Fibroblast of the aortic adventitia (primary cell): Measurements from ENCODE around the gene CDAN1. TPM values are rescaled to one million over a fixed set of nuclear protein-coding genes. Genes with fewer than 3 reads are reported as not detected.

ENCODE experiments used
- DNase-seq: peaks from one replicate; pipeline ENCODE4 v3.0.0-alpha.2; 2010; ENCODE audit warnings: low read depth
- H3K4me3 ChIP-seq: 2 replicates; pipeline ENCODE4 v1.5.1; 2011; ENCODE audit warnings: low read depth, mild to moderate bottlenecking, control low read depth, low read length, moderate library complexity
- total RNA-seq: library from RNA; depleted of rRNA; stranded (reverse); fragments of >200 nt; gene quantifications from 2 replicates; pipeline ENCODE4 v1.2.3, GENCODE V29; 2012; ENCODE audit warnings: low replicate concordance
- TF ChIP-seq, protein P1 (sequence below): IDR thresholded peaks from 2 replicates; pipeline ENCODE4 v1.5.1; 2011; ENCODE audit warnings: mild to moderate bottlenecking, low read length, control low read depth, inconsistent platforms; ENCODE audit not compliant: insufficient read depth

The CDAN1 gene
- total RNA-seq, 1 donor: 8.7 TPM

- no peak for DNase-seq
- TF ChIP-seq, protein P1, sequence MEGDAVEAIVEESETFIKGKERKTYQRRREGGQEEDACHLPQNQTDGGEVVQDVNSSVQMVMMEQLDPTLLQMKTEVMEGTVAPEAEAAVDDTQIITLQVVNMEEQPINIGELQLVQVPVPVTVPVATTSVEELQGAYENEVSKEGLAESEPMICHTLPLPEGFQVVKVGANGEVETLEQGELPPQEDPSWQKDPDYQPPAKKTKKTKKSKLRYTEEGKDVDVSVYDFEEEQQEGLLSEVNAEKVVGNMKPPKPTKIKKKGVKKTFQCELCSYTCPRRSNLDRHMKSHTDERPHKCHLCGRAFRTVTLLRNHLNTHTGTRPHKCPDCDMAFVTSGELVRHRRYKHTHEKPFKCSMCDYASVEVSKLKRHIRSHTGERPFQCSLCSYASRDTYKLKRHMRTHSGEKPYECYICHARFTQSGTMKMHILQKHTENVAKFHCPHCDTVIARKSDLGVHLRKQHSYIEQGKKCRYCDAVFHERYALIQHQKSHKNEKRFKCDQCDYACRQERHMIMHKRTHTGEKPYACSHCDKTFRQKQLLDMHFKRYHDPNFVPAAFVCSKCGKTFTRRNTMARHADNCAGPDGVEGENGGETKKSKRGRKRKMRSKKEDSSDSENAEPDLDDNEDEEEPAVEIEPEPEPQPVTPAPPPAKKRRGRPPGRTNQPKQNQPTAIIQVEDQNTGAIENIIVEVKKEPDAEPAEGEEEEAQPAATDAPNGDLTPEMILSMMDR: no peak
- H3K4me3 ChIP-seq: no peak overlapping the region
Measured at GRCh38 chr15:42712584-42712983, 24.3 kb downstream of the CDAN1 start.

DNA sequence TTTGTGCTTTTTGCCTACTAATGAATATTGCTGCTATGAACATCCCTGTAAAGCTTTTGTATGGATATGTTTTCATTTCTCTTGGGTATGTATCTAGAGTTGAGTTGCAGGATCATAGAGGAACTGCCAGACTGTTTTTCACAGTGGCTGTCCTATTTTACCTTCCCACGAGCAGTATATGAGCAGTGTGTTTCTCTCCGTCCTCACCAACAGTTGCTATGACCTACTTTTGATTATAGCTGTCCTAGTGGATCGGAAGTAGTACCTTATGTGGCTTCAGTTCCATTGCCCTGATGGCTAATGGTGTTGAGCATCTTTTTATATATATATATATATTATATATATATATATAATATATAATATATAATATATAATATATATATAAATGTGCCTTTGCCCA lies 25.2 kb downstream of the CDAN1 start:
- no peak overlapping the region for H3K4me3 ChIP-seq
- DNase-seq: no peak
- TF ChIP-seq, protein P1: no peak

DNA sequence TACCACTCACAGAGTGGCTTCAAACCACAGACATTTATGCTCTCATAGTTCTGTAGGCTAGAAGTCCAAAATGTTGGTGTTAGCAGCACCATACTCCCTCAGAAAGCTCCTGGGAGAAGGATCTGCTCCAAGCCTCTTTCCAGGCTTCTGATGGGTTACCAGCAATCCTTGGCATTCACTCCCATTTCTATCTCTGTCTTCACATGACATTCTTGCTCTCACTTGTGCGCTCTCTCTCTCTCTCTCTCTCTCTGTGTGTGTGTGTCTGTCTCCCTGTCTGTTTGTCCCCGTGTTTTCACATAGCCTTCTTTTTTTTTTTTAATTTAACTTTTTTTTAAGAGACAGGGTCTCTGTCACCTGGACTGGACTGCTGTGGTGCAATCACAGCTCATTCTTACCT lies 26.3 kb downstream of the CDAN1 start:
- H3K4me3 ChIP-seq: no peak overlapping the region
- TF ChIP-seq, protein P1: no peak
- no peak for DNase-seq

DNA sequence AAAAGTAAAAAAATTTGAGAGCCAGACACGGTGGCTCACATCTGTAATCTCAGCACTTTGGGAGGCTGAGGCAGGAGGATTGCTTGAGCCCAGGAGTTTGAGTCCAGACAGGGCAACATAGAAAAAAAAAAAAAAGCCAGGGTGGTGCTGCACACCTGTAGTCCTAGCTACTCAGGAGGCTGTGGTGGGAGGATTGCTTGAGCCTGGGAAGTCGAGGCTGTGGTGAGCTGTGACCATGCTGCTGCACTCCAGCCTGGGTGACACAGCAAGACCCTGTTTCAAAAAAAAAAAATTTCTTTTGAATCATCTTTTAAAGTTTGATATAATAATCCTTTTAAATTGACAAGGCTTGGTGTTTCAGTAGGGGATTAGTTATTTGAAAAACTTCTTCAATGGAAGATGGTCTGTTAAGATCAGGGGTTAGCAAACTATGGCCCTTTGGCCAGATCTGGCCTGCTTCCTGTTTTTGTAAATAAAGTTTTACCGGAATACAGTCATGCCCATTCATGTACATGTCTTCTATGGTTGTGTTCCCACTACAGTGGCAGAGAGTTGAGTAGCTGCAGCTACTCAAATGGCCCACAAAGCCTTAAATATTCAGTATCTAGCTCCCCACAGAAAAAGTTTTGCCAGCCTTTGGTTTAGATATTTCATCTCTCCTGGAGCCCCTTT lies 28.9 kb downstream of the CDAN1 start:
- TF ChIP-seq, protein P1: no peak
- H3K4me3 ChIP-seq: no peak overlapping the region
- no peak for DNase-seq

- TF ChIP-seq, protein P1: no peak
- DNase-seq: peak; percentile 72
- H3K4me3 ChIP-seq: no peak overlapping the region
Measured at GRCh38 chr15:42707068-42707467, 29.9 kb downstream of the CDAN1 start.

GRCh38 chr15:42705336-42705735 lies 31.6 kb downstream of the CDAN1 start:
- no peak for DNase-seq
- TF ChIP-seq, protein P1: no peak
- H3K4me3 ChIP-seq: no peak overlapping the region

DNA sequence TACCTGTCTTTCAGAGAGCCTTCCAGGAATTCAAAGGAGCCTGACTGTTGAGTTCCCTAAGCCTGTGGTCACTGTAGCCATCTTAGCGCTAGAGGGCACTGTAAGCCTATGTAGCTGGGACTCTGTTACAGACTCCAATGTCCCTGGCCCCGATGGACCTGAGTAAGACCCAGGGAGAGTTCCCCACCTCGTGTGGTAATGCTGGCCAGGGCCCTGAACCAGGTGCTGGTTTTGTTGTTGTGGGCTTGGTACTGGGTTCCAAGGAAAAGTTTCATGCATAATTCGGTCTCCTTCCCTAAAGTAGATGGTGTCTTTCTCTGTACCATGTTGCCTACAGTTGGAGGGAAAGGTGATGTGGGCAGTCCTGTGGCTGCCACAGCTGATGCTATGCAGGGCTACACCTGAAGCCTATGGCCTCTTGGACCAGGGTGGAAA lies 32.4 kb downstream of the CDAN1 start:
- TF ChIP-seq, protein P1: peak; percentile 92
- peak; percentile 78 for DNase-seq
- H3K4me3 ChIP-seq: no peak overlapping the region
